HEK293T (cell line): Measurements from ENCODE around the gene WDR11.

Source experiments
- ARNT ChIP-seq: fragments of 450-650 bp; IDR thresholded peaks from 2 replicates; pipeline ENCODE4 v1.6.1; 2017; ENCODE audit warnings: mild to moderate bottlenecking
- BHLHE40 ChIP-seq: fragments of 450-650 bp; IDR thresholded peaks from 2 replicates; pipeline ENCODE4 v1.6.1; 2016; ENCODE audit warnings: mild to moderate bottlenecking, moderate library complexity, borderline replicate concordance
- CTBP1 ChIP-seq: fragments of 450-650 bp; IDR thresholded peaks from 2 replicates; pipeline ENCODE4 v1.6.1; 2016; ENCODE audit warnings: borderline replicate concordance
- ELF4 ChIP-seq: fragments of 450-650 bp; IDR thresholded peaks from 2 replicates; pipeline ENCODE4 v1.6.1; 2017; ENCODE audit warnings: antibody characterized with exemption
- FOXA1 ChIP-seq: fragments of 450-650 bp; IDR thresholded peaks from 2 replicates; pipeline ENCODE4 v1.6.1; 2016; ENCODE audit warnings: mild to moderate bottlenecking
- FOXM1 ChIP-seq: fragments of 450-650 bp; IDR thresholded peaks from 2 replicates; pipeline ENCODE4 v1.6.1; 2017; ENCODE audit warnings: mild to moderate bottlenecking, borderline replicate concordance
- HDGF ChIP-seq: fragments of 450-650 bp; IDR thresholded peaks from 2 replicates; pipeline ENCODE4 v1.6.1; 2017; ENCODE audit warnings: antibody characterized with exemption, borderline replicate concordance
- L3MBTL2 ChIP-seq: fragments of 450-650 bp; conservative IDR thresholded peaks from 2 replicates; pipeline ENCODE4 v1.6.1; 2016; ENCODE audit warnings: mild to moderate bottlenecking
- PKNOX1 ChIP-seq: fragments of 450-650 bp; IDR thresholded peaks from 2 replicates; pipeline ENCODE4 v1.6.1; 2016
- SP1 ChIP-seq: fragments of 450-650 bp; IDR thresholded peaks from 2 replicates; pipeline ENCODE4 v1.6.1; 2017
- SUZ12 ChIP-seq: fragments of 450-650 bp; IDR thresholded peaks from 2 replicates; pipeline ENCODE4 v1.6.1; 2016; ENCODE audit warnings: mild to moderate bottlenecking
- ZNF384 ChIP-seq: fragments of 450-650 bp; IDR thresholded peaks from 2 replicates; pipeline ENCODE4 v1.6.1; 2016

- TF ChIP-seq BHLHE40 (no peak), FOXA1 (no peak), CTBP1 (no peak), PKNOX1 (no peak), ELF4 (no peak), ARNT (no peak), SUZ12 (no peak), L3MBTL2 (no peak), HDGF (no peak), FOXM1 (no peak), ZNF384 (no peak), SP1 (no peak)
These were observed 78.0 kb downstream of the WDR11 start for GRCh38 chr10:120929166-120929565.
